ACHN (cell line): Measurements from ENCODE around the gene CHGA.

Source experiments
- DNase-seq: peaks from one replicate; pipeline ENCODE4 v3.0.0-alpha.2; 2015
- in situ Hi-C: cut with HindIII; loops from 2 replicates; pipeline ENCODE4 v1.10.0; 2017; ENCODE audit warnings: low sequenced_read_pairs, low pct_ligation_motif_present, low pct_unique_long_range_greater_than_20kb

Gene CHGA

DNA sequence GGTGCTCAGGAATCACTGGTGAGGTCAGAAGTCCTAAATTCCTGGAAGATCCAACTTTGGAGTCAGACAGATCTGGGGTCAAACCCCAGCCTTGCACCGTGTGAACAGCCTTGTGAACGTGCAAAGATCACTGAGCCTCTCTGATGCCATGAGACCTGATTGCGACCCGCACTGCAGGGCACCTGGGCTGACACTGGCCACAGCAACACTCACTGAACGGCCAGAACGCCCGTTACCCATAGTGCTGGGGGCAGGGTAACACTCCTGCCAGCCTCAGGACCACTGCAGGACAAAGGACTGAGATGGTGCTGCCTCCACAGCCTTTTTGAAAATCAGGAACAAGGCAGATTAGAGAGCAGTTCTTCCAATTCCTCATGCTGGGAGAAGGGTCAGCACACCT lies 28.3 kb downstream of the CHGA start:
- DNase-seq, result no peak
- in situ Hi-C loops, result no loop called here

DNA sequence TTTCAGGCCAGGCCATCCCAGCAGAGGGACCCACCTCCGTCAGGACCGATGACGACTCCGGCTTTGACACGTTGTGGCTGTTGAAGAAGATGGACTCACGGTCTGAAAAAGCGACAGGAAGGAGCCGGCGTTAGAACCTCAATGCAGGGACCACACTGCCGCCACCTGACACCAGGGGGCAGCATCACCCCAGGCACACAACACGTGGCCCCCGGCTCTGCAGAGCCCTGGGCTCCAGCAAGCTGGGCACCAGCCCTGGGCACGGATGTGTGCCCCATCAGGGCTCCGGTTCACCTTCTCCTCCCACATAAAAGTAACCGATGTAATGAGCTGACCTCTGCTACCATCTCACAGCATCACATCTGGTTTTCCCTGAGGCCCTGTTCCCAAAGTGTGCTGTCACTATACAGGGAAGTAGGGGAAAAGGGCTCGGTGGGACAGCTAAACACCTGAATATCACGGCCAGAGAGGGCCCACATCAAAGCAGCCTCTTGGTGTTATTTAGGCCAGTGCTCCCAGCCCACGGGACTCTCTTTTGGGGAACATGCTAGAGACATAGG lies 29.0 kb downstream of the CHGA start:
- in situ Hi-C loops, result no loop called here
- peak; percentile 57 for DNase-seq

- no peak for DNase-seq
- in situ Hi-C loops, result no loop called here
These were observed 29.7 kb downstream of the CHGA start for GRCh38 chr14:92952481-92953298.

DNA sequence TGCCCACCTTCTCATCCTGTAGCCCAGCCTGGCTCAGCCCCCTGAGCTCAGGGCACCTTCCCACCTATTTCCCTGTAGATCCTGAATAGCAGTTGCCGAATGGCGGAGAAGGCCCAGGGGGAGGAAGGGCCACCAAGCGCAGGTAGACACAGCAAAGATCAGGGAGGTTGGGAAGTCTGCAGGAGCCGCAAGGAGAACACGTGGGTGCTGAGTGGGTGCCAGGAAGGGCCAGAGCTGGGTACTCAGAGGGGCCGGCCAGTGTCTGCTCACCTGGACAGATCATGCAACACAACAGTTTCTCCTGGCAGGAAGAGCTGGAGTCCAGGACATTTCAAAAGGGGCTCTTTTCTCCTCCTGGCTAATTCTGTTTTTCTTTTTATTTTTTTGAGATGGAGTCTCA lies 30.6 kb downstream of the CHGA start:
- no peak for DNase-seq
- in situ Hi-C loops, result no loop called here

- no peak for DNase-seq
- in situ Hi-C loops, result no loop called here
These were observed 32.0 kb downstream of the CHGA start for GRCh38 chr14:92954933-92955332.

DNA sequence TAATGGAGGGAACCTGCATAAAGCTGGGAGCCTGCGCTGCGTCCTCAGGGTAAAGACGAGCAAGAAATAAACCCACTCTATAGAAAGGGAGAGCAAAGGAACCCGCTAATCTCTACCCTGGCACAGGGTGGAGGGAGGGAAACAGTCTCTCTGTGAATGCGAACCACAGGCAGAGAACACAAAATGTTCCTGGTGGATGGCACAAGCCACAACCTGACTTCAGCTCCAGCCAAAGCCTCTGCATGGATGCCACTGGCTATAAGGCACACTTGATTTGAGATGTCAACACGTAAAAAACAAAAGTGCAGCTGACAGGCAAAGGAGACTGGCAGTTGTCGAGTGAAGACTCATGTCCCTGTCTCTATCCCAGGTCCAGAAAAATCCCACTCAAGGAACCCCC lies 32.4 kb downstream of the CHGA start:
- no peak for DNase-seq
- in situ Hi-C loops, result no loop called here

- in situ Hi-C loops, result no loop called here
- DNase-seq, result no peak
These were observed 34.0 kb downstream of the CHGA start for GRCh38 chr14:92956961-92957360.

GRCh38 chr14:92958373-92959188 lies 35.6 kb downstream of the CHGA start:
- DNase-seq, result no peak
- in situ Hi-C loops, result no loop called here

- in situ Hi-C loops, result no loop called here
- no peak for DNase-seq
These were observed 36.2 kb downstream of the CHGA start for GRCh38 chr14:92959189-92959531.

DNA sequence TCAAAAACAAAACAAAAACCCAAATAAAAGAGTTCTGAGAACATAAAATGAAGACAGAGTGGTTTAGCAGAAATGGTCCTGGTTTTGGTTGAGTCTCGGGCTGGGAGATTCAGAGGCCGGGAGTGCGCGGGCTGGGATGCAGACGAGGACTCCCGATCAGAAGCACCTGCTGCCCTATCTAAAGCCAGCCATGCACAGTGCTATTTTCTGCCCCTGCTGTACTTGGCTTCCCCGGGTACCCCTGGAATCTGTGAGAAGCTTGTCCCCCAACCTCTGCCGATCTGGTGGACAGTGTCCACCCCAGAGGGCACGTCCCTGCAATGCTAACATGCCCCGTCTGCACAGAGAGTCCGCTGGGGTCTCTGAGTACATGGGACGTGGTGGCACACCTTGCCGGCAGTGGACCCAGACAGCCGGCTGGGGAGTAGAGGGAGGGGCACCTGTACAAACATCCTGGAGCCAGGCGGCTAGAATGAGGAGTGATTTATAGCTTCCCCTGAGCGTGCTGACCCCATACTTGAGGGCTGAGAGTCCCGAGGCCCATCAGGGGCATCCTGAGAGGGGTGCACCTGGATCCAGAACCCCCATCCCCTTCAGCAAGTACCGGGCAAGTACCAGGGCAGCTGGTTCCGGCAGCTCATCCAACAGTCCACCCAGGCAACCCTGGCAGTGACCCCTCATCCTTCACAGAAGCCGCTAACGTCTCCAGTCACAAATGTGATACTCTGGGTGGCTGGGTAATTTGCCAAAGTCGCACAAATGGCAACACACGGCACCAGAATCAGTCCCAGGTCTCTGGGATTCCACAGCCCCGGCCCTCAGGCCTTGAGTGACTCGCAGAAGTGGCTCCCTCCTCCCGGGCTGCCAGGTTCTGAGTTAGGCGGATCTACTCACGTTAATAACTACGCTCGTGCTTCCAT lies 37.1 kb downstream of the CHGA start:
- DNase-seq, result no peak
- in situ Hi-C loops, result no loop called here

- in situ Hi-C loops, result no loop called here
- DNase-seq, result peak; percentile 13
These were observed 38.0 kb downstream of the CHGA start for GRCh38 chr14:92960706-92961566.

- in situ Hi-C loops, result no loop called here
- no peak for DNase-seq
These were observed 38.6 kb downstream of the CHGA start for GRCh38 chr14:92961567-92961855.

GRCh38 chr14:92962031-92962830 lies 39.3 kb downstream of the CHGA start:
- DNase-seq, result no peak
- in situ Hi-C loops, result no loop called here

- in situ Hi-C loops, result no loop called here
- DNase-seq, result no peak
These were observed 39.8 kb downstream of the CHGA start for GRCh38 chr14:92962831-92963095.

GRCh38 chr14:92963301-92964123 lies 40.6 kb downstream of the CHGA start:
- in situ Hi-C loops, result no loop called here

GRCh38 chr14:92964124-92965109 lies 41.5 kb downstream of the CHGA start:
- in situ Hi-C loops, result no loop called here
- no peak for DNase-seq

More at GRCh38 chr14:92963301-92964123, 40.6 kb downstream of the CHGA start:
- DNase-seq, result no peak
